Activated CD4-positive, alpha-beta T cell treated with anti-CD3 and anti-CD28 coated beads, Interleukin-2, amount 50 U/mL, for 24 hours (primary cell): ENCODE results near the gene ADIPOQ.
"Not testable (repeated sequence)": the region's sequence is repeated elsewhere in the genome, so short reads cannot be mapped to it uniquely, and the experiment has no call there.

Experiments
- DNase-seq, 2 donors: peaks; one replicate each; pipeline ENCODE4 v3.0.0-alpha.2; 2020; ENCODE audit warnings: low read depth in 1 of 2, low spot score in 1 of 2

ADIPOQ gene

GRCh38 chr3:186870421-186871201 is 28.1 kb downstream of the ADIPOQ start:
- DNase-seq: no peak

- DNase-seq: no peak
Observed at GRCh38 chr3:186871403-186871924, 29.0 kb downstream of the ADIPOQ start.

- DNase-seq: not testable (repeated sequence)
Observed at GRCh38 chr3:186873796-186874195, 31.3 kb downstream of the ADIPOQ start.

- DNase-seq: not testable (repeated sequence)
Observed at GRCh38 chr3:186874216-186874615, 31.7 kb downstream of the ADIPOQ start.

GRCh38 chr3:186874841-186875240 is 32.3 kb downstream of the ADIPOQ start:
- not testable (repeated sequence) for DNase-seq

- DNase-seq: no peak
Observed at GRCh38 chr3:186875708-186876107, 33.2 kb downstream of the ADIPOQ start.

- no peak for DNase-seq
Observed at GRCh38 chr3:186879781-186880180, 37.3 kb downstream of the ADIPOQ start.

- DNase-seq: no peak
Observed at GRCh38 chr3:186880406-186880805, 37.9 kb downstream of the ADIPOQ start.

- DNase-seq: peak in 1 of 2 donors; percentile 21
Observed at GRCh38 chr3:186882150-186882524, 39.6 kb downstream of the ADIPOQ start.

GRCh38 chr3:186882881-186883685 is 40.6 kb downstream of the ADIPOQ start:
- DNase-seq: peak; percentile 17 to 41

GRCh38 chr3:186883686-186884058 is 41.2 kb downstream of the ADIPOQ start:
- DNase-seq: no peak

GRCh38 chr3:186884868-186885267 is 42.4 kb downstream of the ADIPOQ start:
- not testable (repeated sequence) for DNase-seq

- no peak for DNase-seq
Observed at GRCh38 chr3:186886202-186886981, 43.9 kb downstream of the ADIPOQ start.

- DNase-seq: not testable (repeated sequence)
Observed at GRCh38 chr3:186887507-186887938, 45.0 kb downstream of the ADIPOQ start.

- DNase-seq: no peak
Observed at GRCh38 chr3:186888569-186888968, 46.1 kb downstream of the ADIPOQ start.

GRCh38 chr3:186889698-186890097 is 47.2 kb downstream of the ADIPOQ start:
- DNase-seq: not testable (repeated sequence)

GRCh38 chr3:186890911-186891310 is 48.4 kb downstream of the ADIPOQ start:
- no peak for DNase-seq

- DNase-seq: not testable (repeated sequence)
Observed at GRCh38 chr3:186893071-186893470, 50.6 kb downstream of the ADIPOQ start.

GRCh38 chr3:186895406-186895805 is 52.9 kb downstream of the ADIPOQ start:
- DNase-seq: no peak

GRCh38 chr3:186896006-186896405 is 53.5 kb downstream of the ADIPOQ start:
- no peak for DNase-seq

- DNase-seq: no peak
Observed at GRCh38 chr3:186896875-186897274, 54.4 kb downstream of the ADIPOQ start.
